Tibial nerve (tissue), 4 donors: ENCODE data around the gene RENBP.

Source experiments
- EP300 ChIP-seq, 2 donors: sonication (generic); formaldehyde crosslinking; IDR thresholded peaks; one replicate each; pipeline ENCODE4 v1.6.1; 2017; ENCODE audit warnings: antibody characterized with exemption in 2 of 2, mild to moderate bottlenecking in 1 of 2
- POLR2A ChIP-seq, 2 donors: fragments of 450-650 bp; IDR thresholded peaks; one replicate each; pipeline ENCODE4 v1.6.1; 2017; ENCODE audit warnings: antibody characterized with exemption in 2 of 2, mild to moderate bottlenecking in 2 of 2, moderate library complexity in 2 of 2
- TF ChIP-seq, protein P1 (sequence below), 5 experiments: fragments of 200-600 bp in 3 of 5; fragments of 450-650 bp in 2 of 5; sonication (generic) in 3 of 5; IDR thresholded peaks; one replicate each; pipeline ENCODE4 v1.5.1; 2016 to 2019; ENCODE audit warnings: antibody characterized with exemption in 5 of 5, mild to moderate bottlenecking in 3 of 5, moderate library complexity in 2 of 5

- TF ChIP-seq, protein P1, sequence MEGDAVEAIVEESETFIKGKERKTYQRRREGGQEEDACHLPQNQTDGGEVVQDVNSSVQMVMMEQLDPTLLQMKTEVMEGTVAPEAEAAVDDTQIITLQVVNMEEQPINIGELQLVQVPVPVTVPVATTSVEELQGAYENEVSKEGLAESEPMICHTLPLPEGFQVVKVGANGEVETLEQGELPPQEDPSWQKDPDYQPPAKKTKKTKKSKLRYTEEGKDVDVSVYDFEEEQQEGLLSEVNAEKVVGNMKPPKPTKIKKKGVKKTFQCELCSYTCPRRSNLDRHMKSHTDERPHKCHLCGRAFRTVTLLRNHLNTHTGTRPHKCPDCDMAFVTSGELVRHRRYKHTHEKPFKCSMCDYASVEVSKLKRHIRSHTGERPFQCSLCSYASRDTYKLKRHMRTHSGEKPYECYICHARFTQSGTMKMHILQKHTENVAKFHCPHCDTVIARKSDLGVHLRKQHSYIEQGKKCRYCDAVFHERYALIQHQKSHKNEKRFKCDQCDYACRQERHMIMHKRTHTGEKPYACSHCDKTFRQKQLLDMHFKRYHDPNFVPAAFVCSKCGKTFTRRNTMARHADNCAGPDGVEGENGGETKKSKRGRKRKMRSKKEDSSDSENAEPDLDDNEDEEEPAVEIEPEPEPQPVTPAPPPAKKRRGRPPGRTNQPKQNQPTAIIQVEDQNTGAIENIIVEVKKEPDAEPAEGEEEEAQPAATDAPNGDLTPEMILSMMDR (IDR thresholded peaks at IDR 0.05), result no peak
- TF ChIP-seq POLR2A (IDR thresholded peaks at IDR 0.05), result no peak
- TF ChIP-seq EP300 (IDR thresholded peaks at IDR 0.05), result no peak
Observed at GRCh38 chrX:153906126-153906917, 38.1 kb downstream of the RENBP start.
